A673 (cell line): ENCODE measurements around the gene GAN. TPM values are rescaled to one million over a fixed set of nuclear protein-coding genes. Genes with fewer than 3 reads are reported as not detected.

Experiments used
- BruUV-seq: library from RNA; stranded (reverse); fragments of 400-500 nt; replicated peaks from 2 replicates; lab custom pipeline; 2021; lab: Mats Ljungman, UMichigan
- CTCF ChIA-PET: fragments of 300-600 bp; sonication (Branson Sonifier 250); formaldehyde crosslinking; loops from one replicate; lab custom pipeline; 2022; ENCODE audit warnings: antibody characterized with exemption; lab: Charles Lee
- POLR2A ChIA-PET: fragments of 300-600 bp; sonication (Branson Sonifier 250); formaldehyde crosslinking; loops from one replicate; lab custom pipeline; 2022; ENCODE audit warnings: antibody characterized with exemption; ENCODE audit not compliant: low non-redundant PET; lab: Charles Lee
- DNase-seq: peaks from one replicate; pipeline ENCODE4 v3.0.0-alpha.2; 2015; ENCODE audit warnings: low spot score
- H3K27ac ChIP-seq: fragments of 200-600 bp; sonication (generic); 2 replicates; pipeline ENCODE4 v1.5.1; 2016; ENCODE audit warnings: mixed run types, low read depth, mild to moderate bottlenecking, mixed read lengths, antibody characterized with exemption, low read length; ENCODE audit not compliant: poor library complexity, severe bottlenecking
- H3K27me3 ChIP-seq: fragments of 200-600 bp; sonication (generic); replicated peaks from 2 replicates; pipeline ENCODE4 v1.6.1; 2017; ENCODE audit warnings: mixed run types, low read depth, mild to moderate bottlenecking, mixed read lengths, antibody characterized with exemption, low read length; ENCODE audit not compliant: insufficient read depth, poor library complexity
- H3K36me3 ChIP-seq: fragments of 200-600 bp; sonication (generic); 2 replicates; pipeline ENCODE4 v1.6.1; 2016; ENCODE audit warnings: mixed run types, mild to moderate bottlenecking, mixed read lengths, antibody characterized with exemption, low read length; ENCODE audit not compliant: insufficient read depth, poor library complexity, severe bottlenecking
- H3K4me1 ChIP-seq: fragments of 200-600 bp; sonication (generic); 2 replicates; pipeline ENCODE4 v1.6.1; 2017; ENCODE audit warnings: mixed run types, mild to moderate bottlenecking, mixed read lengths, antibody characterized with exemption, low read length; ENCODE audit not compliant: insufficient read depth, poor library complexity, severe bottlenecking
- H3K4me3 ChIP-seq: fragments of 200-600 bp; sonication (generic); 2 replicates; pipeline ENCODE4 v1.5.1; 2016; ENCODE audit warnings: low read depth, mixed run types, mild to moderate bottlenecking, mixed read lengths, low read length; ENCODE audit not compliant: poor library complexity, severe bottlenecking
- H3K9me3 ChIP-seq: fragments of 200-600 bp; sonication (generic); 2 replicates; pipeline ENCODE4 v1.6.1; 2016; ENCODE audit warnings: mixed run types, low read depth, mild to moderate bottlenecking, mixed read lengths, antibody characterized with exemption, low read length; ENCODE audit not compliant: poor library complexity, severe bottlenecking
- EZH2 ChIP-seq: fragments of 200-600 bp; sonication (generic); IDR thresholded peaks from 2 replicates; pipeline ENCODE4 v1.6.1; 2017; ENCODE audit warnings: borderline replicate concordance, low read depth, mild to moderate bottlenecking, mixed read lengths, antibody characterized with exemption, low read length; ENCODE audit not compliant: poor library complexity, severe bottlenecking
- intact Hi-C: fragments of 100-400 bp; cut with micrococcal nuclease; formaldehyde crosslinking; loops from one replicate; pipeline ENCODE4 v1.10.0; 2022; ENCODE audit not compliant: unreplicated experiment
- total RNA-seq: library from RNA; stranded (reverse); gene quantifications from 2 replicates; pipeline ENCODE4 v1.2.3, GENCODE V29; 2021
- TF ChIP-seq, protein P1 (sequence below): fragments of 300-800, 200-600 bp; sonication (generic); conservative IDR thresholded peaks from 2 replicates; pipeline ENCODE4 v1.5.1; 2017; ENCODE audit warnings: low read depth, mild to moderate bottlenecking, antibody characterized with exemption, low read length, moderate library complexity, mixed read lengths

The GAN gene
- total RNA-seq, 1 experiment from 2014 or later, result 18.0 TPM

- Histone ChIP-seq H3K36me3 (no peaks in the 10 kb centered on the region), H3K27me3 (no peaks in the 10 kb centered on the region), H3K27ac (no peak overlapping the region), H3K9me3 (no peaks in the 10 kb centered on the region), H3K4me3 (no peak overlapping the region), H3K4me1 (no peaks in the 10 kb centered on the region)
- DNase-seq, result no peak
- intact Hi-C loops, result no loop called here
- TF ChIP-seq, protein P1, sequence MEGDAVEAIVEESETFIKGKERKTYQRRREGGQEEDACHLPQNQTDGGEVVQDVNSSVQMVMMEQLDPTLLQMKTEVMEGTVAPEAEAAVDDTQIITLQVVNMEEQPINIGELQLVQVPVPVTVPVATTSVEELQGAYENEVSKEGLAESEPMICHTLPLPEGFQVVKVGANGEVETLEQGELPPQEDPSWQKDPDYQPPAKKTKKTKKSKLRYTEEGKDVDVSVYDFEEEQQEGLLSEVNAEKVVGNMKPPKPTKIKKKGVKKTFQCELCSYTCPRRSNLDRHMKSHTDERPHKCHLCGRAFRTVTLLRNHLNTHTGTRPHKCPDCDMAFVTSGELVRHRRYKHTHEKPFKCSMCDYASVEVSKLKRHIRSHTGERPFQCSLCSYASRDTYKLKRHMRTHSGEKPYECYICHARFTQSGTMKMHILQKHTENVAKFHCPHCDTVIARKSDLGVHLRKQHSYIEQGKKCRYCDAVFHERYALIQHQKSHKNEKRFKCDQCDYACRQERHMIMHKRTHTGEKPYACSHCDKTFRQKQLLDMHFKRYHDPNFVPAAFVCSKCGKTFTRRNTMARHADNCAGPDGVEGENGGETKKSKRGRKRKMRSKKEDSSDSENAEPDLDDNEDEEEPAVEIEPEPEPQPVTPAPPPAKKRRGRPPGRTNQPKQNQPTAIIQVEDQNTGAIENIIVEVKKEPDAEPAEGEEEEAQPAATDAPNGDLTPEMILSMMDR, result no peak
- TF ChIP-seq EZH2, result no peak
- POLR2A ChIA-PET, result no interaction called here
- no TSS peak for BruUV-seq
- CTCF ChIA-PET, result no interaction called here
Observed at GRCh38 chr16:81405702-81406113, 90.9 kb downstream of the GAN start.

- Histone ChIP-seq H3K4me1 (no peaks in the 10 kb centered on the region), H3K36me3 (no peaks in the 10 kb centered on the region), H3K4me3 (no peak overlapping the region), H3K27ac (no peak overlapping the region), H3K27me3 (no peaks in the 10 kb centered on the region), H3K9me3 (no peaks in the 10 kb centered on the region)
- intact Hi-C loops, result no loop called here
- no TSS peak for BruUV-seq
- TF ChIP-seq EZH2, result no peak
- TF ChIP-seq, protein P1, result no peak
- DNase-seq, result no peak
- POLR2A ChIA-PET, result no interaction called here
- CTCF ChIA-PET, result no interaction called here
Observed at GRCh38 chr16:81408409-81408950, 93.7 kb downstream of the GAN start.

GRCh38 chr16:81409016-81409556 lies 94.3 kb downstream of the GAN start:
- Histone ChIP-seq H3K27ac (no peak overlapping the region), H3K27me3 (no peaks in the 10 kb centered on the region), H3K4me3 (no peak overlapping the region), H3K4me1 (no peaks in the 10 kb centered on the region), H3K36me3 (no peaks in the 10 kb centered on the region), H3K9me3 (no peaks in the 10 kb centered on the region)
- POLR2A ChIA-PET, result no interaction called here
- CTCF ChIA-PET, result no interaction called here
- intact Hi-C loops, result no loop called here
- no peak for DNase-seq
- no TSS peak for BruUV-seq
- TF ChIP-seq, protein P1, result no peak
- TF ChIP-seq EZH2, result no peak
